ENCODE measurements around the gene NOD2.

DNA sequence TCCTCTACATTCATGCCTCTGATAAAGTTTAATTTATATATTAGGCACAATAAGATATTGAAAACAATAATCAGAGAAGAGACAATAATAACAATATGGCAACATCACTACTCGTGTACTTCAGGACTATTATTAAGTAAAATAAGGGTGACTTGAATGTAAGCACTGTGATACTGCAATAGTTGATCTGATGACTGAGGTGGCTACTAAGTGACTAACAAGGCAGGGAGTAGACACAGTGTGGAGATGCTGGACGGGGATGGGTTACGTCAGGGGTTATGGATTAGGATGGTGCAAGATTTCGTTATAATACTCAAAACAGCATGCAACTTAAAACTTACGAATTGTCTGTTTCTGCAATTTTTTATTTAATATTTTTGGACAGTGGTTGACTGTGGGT is 81.0 kb downstream of the NOD2 start:
- TF ChIP-seq CTCF (IDR thresholded peaks at IDR 0.05) (no peak), POLR2A (IDR thresholded peaks at IDR 0.05) (no peak)

Data from heart left ventricle (tissue), 13 donors.